ENCODE measurements around the gene HMGCL. TPM values are rescaled to one million over a fixed set of nuclear protein-coding genes. Genes with fewer than 3 reads are reported as not detected.
"Not testable (repeated sequence)": the region's sequence is repeated elsewhere in the genome, so short reads cannot be mapped to it uniquely, and the experiment has no call there.

HMGCL gene
- total RNA-seq, 1 experiment from 2014 or later: 9.2 TPM

DNA sequence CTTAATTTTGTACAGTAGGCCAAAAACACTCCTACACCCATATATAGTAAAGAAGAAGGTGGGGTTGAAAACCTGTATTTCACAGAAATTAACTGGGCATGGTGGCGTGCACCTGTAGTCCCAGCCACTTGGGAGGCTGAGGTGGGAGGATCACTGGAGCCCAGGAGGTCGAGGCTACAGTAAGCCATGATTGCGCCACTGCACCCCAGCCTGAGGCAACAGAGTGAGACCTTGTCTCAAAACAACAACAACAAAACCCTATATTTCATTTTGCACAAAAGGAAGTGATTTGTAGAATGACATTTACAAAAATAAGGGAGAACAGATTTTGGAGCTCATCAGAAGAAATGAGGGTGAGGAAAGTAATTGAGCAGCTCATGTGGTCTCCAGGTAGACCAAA lies 36.5 kb downstream of the HMGCL start:
- Histone ChIP-seq H3K27ac (no peak overlapping the region), H3K4me1 (peaks cover 9% of the 10 kb centered on the region; the same call in 1 of the 2 replicates), H3K36me3 (peaks cover 29% of the 10 kb centered on the region), H3K4me3 (no peak overlapping the region), H3K9me3 (replicated peaks) (0 out of 2 replicates have a peak, but pooled peaks cover 3% of the 10 kb centered on the region), H3K27me3 (no peaks in the 10 kb centered on the region)
- no peak for DNase-seq

GRCh38 chr1:23787701-23788100 lies 37.5 kb downstream of the HMGCL start:
- Histone ChIP-seq H3K4me1 (peaks cover 9% of the 10 kb centered on the region; the same call in 1 of the 2 replicates), H3K27ac (no peak overlapping the region), H3K27me3 (no peaks in the 10 kb centered on the region), H3K4me3 (no peak overlapping the region), H3K36me3 (peaks cover 31% of the 10 kb centered on the region), H3K9me3 (replicated peaks) (0 out of 2 replicates have a peak, but pooled peaks cover 3% of the 10 kb centered on the region)
- no peak for DNase-seq

DNA sequence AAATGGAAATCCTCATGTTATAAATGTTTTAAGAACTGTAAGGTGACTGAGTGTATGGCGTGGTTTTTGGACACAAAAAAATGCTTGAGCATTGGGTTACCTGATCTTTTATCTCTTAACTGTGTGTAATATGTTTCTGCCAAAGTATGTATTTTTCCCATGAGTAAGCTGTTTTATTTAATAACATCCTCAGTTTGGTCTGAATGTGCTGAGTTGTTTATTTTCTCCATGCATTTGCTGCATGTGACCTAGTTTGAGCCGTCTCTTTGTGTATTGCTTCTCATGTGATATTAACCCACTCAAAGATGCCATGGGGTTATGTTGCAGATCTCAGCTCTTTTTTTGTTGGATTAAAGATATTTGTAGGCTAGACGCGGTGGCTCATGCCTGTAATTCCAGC lies 40.4 kb downstream of the HMGCL start:
- Histone ChIP-seq H3K27ac (no peak overlapping the region), H3K4me1 (peaks cover 11% of the 10 kb centered on the region), H3K27me3 (no peaks in the 10 kb centered on the region), H3K36me3 (peaks cover 45% of the 10 kb centered on the region), H3K9me3 (replicated peaks) (0 out of 2 replicates have a peak, but pooled peaks cover 3% of the 10 kb centered on the region), H3K4me3 (no peak overlapping the region)
- no peak for DNase-seq

DNA sequence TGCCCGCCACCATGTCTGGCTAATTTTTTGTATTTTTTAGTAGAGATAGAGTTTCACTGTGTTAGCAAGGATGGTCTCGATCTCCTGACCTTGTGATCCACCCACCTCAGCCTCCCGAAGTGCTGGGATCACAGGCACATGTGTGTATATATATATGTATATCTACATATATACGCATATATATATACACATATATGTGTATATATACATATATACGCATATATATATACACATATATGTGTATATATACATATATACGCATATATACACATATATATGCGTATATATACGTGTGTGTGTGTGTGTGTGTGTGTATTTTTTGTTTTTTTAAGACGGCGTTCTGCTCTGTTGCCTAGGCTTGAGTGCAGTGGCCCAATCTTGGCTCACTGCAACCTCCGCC lies 42.1 kb downstream of the HMGCL start:
- H3K4me3 ChIP-seq; H3K27me3 ChIP-seq; H3K27ac ChIP-seq; H3K9me3 ChIP-seq (replicated peaks); DNase-seq: not testable (repeated sequence)
- Histone ChIP-seq H3K4me1 (peaks cover 14% of the 10 kb centered on the region), H3K36me3 (peaks cover 46% of the 10 kb centered on the region)

DNA sequence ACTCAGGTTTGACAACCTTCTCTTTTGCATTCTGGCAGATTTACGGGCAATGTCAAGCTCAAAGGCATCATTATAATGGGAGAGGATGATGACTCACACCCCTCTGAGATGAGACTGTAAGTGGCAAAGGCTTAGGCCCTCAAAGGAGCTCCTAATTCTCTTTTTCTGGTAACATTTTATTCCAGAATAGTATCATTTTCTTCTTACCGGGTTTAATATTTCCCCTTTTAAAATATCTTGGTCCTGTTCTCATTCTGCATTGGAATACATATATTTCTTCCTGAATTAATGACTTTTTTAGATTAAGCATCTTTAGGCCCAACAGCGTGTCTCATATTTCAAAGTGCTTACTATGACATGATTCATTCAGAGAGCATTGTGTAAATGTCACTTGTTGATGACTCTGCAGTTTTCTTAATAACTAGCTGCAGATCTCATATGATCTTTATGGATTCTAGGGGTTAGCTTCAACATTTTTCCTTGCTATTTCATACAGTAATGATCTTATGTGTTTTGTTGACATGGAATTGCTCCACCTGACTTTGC lies 45.3 kb downstream of the HMGCL start:
- no peak overlapping the region for H3K27ac ChIP-seq
- H3K27me3 ChIP-seq: no peaks in the 10 kb centered on the region
- DNase-seq: no peak
- H3K36me3 ChIP-seq: peaks cover 27% of the 10 kb centered on the region
- 0 out of 2 replicates have a peak, but pooled peaks cover 3% of the 10 kb centered on the region for H3K9me3 ChIP-seq (replicated peaks)
- no peak overlapping the region for H3K4me3 ChIP-seq
- peaks cover 19% of the 10 kb centered on the region for H3K4me1 ChIP-seq

- peaks cover 15% of the 10 kb centered on the region for H3K36me3 ChIP-seq
- peak within 1 kb of the TSS; percentile 100 for H3K4me3 ChIP-seq
These were observed 47.0 kb downstream of the HMGCL start, which contains the start of gene PITHD1 for GRCh38 chr1:23777979-23778814. Gene PITHD1, plus strand, starts transcription at chr1:23778418. Its CDS starts 98 bp downstream, at chr1:23778516.

DNA sequence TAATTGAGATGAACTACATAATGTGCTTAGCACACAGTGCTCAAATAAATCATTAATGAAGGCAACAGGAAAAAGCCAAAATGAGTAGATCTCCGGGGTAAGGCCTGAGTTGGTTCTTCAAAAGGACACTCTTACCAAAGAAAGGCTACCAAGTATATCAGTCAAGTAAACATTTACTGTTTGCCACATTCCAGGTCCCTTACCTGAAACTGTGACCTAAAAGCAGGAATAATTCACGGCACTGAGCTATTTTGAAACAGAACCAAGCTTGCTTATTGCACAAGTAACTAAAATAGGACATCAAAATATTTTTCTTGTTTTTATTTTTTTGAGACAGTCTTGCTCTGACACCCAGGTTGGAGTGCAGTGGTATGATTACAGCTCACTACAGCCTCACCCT lies 49.0 kb downstream of the HMGCL start:
- Histone ChIP-seq H3K4me1 (peaks cover 19% of the 10 kb centered on the region), H3K27me3 (no peaks in the 10 kb centered on the region), H3K36me3 (peaks cover 7% of the 10 kb centered on the region), H3K27ac (no peak overlapping the region), H3K4me3 (no peak overlapping the region), H3K9me3 (replicated peaks) (no peaks in the 10 kb centered on the region)
- DNase-seq: no peak

More at GRCh38 chr1:23777979-23778814, 47.0 kb downstream of the HMGCL start, which contains the start of gene PITHD1:
- Histone ChIP-seq H3K4me1 (peaks cover 19% of the 10 kb centered on the region), H3K27me3 (no peaks in the 10 kb centered on the region), H3K9me3 (replicated peaks) (no peaks in the 10 kb centered on the region), H3K27ac (peak within 1 kb of the TSS; percentile 46)
- peak; percentile 76 to 89 for DNase-seq

- H3K4me3 ChIP-seq: no peak overlapping the region
- no peaks in the 10 kb centered on the region for H3K27me3 ChIP-seq
- no peaks in the 10 kb centered on the region for H3K9me3 ChIP-seq (replicated peaks)
- H3K4me1 ChIP-seq: peaks cover 8% of the 10 kb centered on the region
- no peak for DNase-seq
- no peak overlapping the region for H3K27ac ChIP-seq
- no peaks in the 10 kb centered on the region for H3K36me3 ChIP-seq
These were observed 50.9 kb downstream of the HMGCL start for GRCh38 chr1:23774174-23774880.

DNA sequence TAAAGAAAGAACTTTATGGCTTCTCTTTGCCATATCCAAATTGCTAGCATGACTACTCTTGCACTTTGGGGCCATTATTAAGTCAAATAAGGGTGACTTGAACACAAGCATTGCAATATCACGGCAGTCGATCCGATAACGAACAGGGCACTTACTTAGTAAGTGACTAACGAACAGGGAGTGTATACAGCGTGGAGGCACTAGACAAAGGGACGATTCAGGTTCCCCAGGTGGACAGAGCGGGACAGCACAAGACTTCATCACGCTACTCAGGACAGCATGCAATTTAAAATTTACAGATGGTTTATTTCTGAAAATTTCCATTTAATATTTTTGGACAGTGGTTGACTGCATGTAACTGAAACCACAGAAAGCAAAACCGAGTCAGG lies 52.4 kb downstream of the HMGCL start:
- Histone ChIP-seq H3K9me3 (replicated peaks) (no peaks in the 10 kb centered on the region), H3K27me3 (no peaks in the 10 kb centered on the region), H3K36me3 (peaks cover 5% of the 10 kb centered on the region), H3K4me1 (peaks cover 5% of the 10 kb centered on the region; the same call in 1 of the 2 replicates), H3K4me3 (no peak overlapping the region), H3K27ac (no peak overlapping the region)
- DNase-seq: no peak

DNA sequence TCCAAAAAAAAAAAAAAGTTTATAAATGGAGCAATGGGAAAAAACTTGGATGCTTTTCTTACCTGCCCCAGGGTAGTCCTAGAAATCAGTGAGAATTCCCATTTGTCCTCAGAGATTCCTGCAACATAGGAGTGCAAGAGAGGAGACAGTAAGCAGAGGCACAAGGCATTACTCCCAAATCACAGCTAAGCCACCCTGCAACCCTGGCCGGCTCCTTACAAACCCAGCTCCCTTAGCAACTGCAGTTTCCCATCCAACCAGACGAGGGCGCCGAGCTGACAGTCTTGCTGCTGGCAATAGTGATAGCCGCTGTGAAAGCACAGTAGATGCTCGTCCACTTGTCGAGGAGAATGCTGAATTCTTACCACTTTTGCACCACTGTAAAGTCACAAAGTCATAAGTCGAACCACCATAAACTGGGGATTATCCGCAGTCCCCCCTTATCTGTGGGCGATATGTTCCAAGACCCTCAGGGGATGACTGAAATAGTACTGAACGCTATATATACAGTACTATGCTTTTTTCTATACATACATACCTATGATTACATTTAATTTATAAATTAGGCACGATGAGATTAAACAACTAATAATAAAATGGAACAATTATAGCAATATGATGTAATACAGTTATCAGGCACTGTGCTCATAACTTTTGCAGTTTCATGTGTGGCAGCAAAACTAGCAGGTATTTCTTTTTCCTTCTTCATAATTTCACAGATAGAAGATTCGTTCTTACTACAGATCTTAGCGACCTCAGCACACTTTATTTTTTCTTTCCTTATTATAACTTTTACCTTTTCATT lies 53.0 kb downstream of the HMGCL start:
- Histone ChIP-seq H3K27ac (no peak overlapping the region), H3K27me3 (no peaks in the 10 kb centered on the region), H3K4me3 (no peak overlapping the region), H3K9me3 (replicated peaks) (no peaks in the 10 kb centered on the region), H3K4me1 (peaks cover under 1% of the 10 kb centered on the region; the same call in 1 of the 2 replicates), H3K36me3 (peaks cover 8% of the 10 kb centered on the region)
- peak; percentile 86 to 93 for DNase-seq

- DNase-seq: no peak
- Histone ChIP-seq H3K4me3 (no peak overlapping the region), H3K27ac (no peak overlapping the region), H3K9me3 (replicated peaks) (no peaks in the 10 kb centered on the region), H3K36me3 (peaks cover 8% of the 10 kb centered on the region), H3K4me1 (no peaks in the 10 kb centered on the region), H3K27me3 (no peaks in the 10 kb centered on the region)
These were observed 56.5 kb downstream of the HMGCL start for GRCh38 chr1:23768733-23769132.

DNA sequence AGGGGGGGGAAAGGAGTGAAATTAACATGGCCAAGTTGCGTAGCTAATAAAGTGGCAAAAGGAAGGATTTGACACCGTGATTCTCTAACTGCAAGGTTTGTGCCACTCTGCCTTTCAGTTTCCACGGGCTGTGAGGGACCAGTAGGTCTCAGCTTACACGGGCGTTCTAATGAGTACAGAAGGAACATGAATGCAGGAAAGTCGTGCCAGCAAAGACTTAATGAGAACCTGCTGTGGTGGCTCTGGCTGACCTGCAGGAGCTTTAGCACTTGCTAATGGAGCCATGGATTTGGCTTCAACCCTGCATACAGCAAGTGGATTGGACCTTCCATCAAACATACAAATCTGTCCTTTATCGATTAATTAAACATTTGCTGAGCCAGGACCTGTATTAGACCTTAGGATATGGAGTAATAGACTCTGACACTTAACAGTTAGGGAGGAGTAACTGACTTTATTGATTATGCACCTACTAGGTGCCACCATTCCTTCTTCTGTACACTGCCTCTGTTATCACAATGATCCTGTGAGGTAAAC lies 62.1 kb downstream of the HMGCL start:
- no peaks in the 10 kb centered on the region for H3K9me3 ChIP-seq (replicated peaks)
- H3K27me3 ChIP-seq: no peaks in the 10 kb centered on the region
- H3K27ac ChIP-seq: no peak overlapping the region
- H3K36me3 ChIP-seq: peaks cover 45% of the 10 kb centered on the region
- no peak overlapping the region for H3K4me3 ChIP-seq
- no peaks in the 10 kb centered on the region for H3K4me1 ChIP-seq
- DNase-seq: no peak

DNA sequence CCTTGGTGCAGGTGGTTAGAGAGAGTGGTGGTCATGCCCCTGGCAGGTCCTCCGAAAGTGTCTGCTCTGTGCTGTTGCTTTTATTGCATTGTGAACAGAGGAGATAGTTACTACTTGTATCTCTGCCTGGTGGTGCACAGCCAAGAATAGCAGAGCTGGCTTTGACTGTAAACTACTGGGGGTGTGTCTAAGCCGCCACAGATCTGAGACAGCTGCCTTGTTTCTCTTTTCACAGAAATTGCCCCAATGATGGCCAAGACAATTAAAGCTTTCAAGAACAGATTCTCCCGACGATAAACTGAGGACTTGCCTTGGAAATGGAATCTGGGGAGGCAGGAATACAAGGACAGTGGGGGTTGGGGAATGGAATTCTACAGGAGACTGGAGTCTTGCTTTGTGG lies 66.0 kb downstream of the HMGCL start:
- Histone ChIP-seq H3K4me1 (no peaks in the 10 kb centered on the region), H3K27ac (no peak overlapping the region), H3K9me3 (replicated peaks) (no peaks in the 10 kb centered on the region), H3K27me3 (no peaks in the 10 kb centered on the region), H3K4me3 (no peak overlapping the region), H3K36me3 (peaks cover 72% of the 10 kb centered on the region)
- no peak for DNase-seq

GRCh38 chr1:23757812-23758211 lies 67.4 kb downstream of the HMGCL start:
- Histone ChIP-seq H3K27me3 (no peaks in the 10 kb centered on the region), H3K9me3 (replicated peaks) (no peaks in the 10 kb centered on the region), H3K4me1 (no peaks in the 10 kb centered on the region), H3K4me3 (no peak overlapping the region), H3K27ac (no peak overlapping the region), H3K36me3 (peaks cover 87% of the 10 kb centered on the region)
- DNase-seq: no peak

Measured in SJCRH30 (cell line).